Mammary epithelial cell (primary cell): ENCODE results near the gene DSCAML1.

ENCODE experiments used
- EZH2 ChIP-seq: IDR thresholded peaks from 2 replicates; pipeline ENCODE4 v1.6.1; 2012; ENCODE audit warnings: low read length, inconsistent platforms, borderline replicate concordance
- TF ChIP-seq, protein P1 (sequence below), 2 donors: IDR thresholded peaks in 1 of 2; conservative IDR thresholded peaks in 1 of 2; 2 replicates each; pipeline ENCODE4 v1.5.1; 2011 to 2012; ENCODE audit warnings: inconsistent platforms in 2 of 2, low read length in 2 of 2, mild to moderate bottlenecking in 2 of 2, control low read depth in 1 of 2, low read depth in 1 of 2; ENCODE audit not compliant: insufficient read depth in 1 of 2; ENCODE audit errors: extremely low read depth in 1 of 2

DNA sequence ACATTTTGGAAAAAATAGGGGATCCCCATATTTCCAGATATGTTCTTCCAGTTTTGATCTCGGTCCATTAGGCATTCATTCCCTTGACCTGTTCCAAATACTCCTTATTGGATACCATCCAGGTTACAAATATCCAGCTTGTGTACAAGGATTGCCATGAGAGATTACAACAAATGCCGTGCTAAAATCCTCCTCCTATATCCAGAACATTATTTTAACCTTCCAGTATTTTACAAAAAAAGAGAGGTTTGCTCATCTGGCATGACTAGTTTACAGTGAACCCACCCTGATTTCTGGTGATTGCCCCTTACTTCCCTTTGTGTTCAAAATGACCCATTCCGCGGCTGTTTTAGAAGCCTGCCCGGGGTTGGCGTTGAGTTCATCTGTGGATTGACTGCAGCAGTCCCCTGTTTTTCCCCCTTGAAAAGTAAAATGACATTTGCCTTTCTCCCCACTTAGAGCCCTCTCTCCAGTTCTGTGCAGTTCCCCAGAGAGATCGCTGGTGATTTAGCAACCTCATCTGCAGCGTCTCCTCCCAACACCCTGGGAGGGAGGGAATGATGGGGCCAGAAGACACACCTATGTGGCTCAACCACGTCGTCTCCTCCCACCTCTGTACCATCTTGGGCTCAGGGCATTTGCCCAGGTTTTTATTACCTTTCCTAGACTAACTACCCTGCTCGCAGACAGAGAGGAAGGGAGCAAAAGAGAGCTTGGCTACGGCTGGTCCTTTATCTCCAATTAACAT lies 73.6 kb downstream of the DSCAML1 start:
- TF ChIP-seq, protein P1, sequence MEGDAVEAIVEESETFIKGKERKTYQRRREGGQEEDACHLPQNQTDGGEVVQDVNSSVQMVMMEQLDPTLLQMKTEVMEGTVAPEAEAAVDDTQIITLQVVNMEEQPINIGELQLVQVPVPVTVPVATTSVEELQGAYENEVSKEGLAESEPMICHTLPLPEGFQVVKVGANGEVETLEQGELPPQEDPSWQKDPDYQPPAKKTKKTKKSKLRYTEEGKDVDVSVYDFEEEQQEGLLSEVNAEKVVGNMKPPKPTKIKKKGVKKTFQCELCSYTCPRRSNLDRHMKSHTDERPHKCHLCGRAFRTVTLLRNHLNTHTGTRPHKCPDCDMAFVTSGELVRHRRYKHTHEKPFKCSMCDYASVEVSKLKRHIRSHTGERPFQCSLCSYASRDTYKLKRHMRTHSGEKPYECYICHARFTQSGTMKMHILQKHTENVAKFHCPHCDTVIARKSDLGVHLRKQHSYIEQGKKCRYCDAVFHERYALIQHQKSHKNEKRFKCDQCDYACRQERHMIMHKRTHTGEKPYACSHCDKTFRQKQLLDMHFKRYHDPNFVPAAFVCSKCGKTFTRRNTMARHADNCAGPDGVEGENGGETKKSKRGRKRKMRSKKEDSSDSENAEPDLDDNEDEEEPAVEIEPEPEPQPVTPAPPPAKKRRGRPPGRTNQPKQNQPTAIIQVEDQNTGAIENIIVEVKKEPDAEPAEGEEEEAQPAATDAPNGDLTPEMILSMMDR (conservative IDR thresholded peaks at IDR 0.05 in 1 of 2, IDR thresholded peaks at IDR 0.05 in 1 of 2; ENCODE audit: extremely low read depth in 1 of 2, insufficient read depth in 1 of 2, low read depth in 1 of 2, low read length in 2 of 2) = no peak
- TF ChIP-seq EZH2 = no peak
